Gastroesophageal sphincter (tissue), 3 donors: ENCODE data around the gene C2CD4B.

ENCODE experiments used
- EP300 ChIP-seq: sonication (generic); formaldehyde crosslinking; IDR thresholded peaks from one replicate; pipeline ENCODE4 v1.6.1; 2017; ENCODE audit warnings: antibody characterized with exemption, mild to moderate bottlenecking
- POLR2A ChIP-seq, 2 donors: fragments of 450-650 bp; IDR thresholded peaks; one replicate each; pipeline ENCODE4 v1.6.1; 2017; ENCODE audit warnings: antibody characterized with exemption in 2 of 2, mild to moderate bottlenecking in 2 of 2, moderate library complexity in 1 of 2
- TF ChIP-seq, protein P1 (sequence below), 4 experiments: fragments of 200-600 bp in 2 of 4; fragments of 450-650 bp in 2 of 4; sonication (generic) in 1 of 4; IDR thresholded peaks; one replicate each; pipeline ENCODE4 v1.5.1; 2017 to 2019; ENCODE audit warnings: antibody characterized with exemption in 4 of 4, mild to moderate bottlenecking in 2 of 4, moderate library complexity in 2 of 4

DNA sequence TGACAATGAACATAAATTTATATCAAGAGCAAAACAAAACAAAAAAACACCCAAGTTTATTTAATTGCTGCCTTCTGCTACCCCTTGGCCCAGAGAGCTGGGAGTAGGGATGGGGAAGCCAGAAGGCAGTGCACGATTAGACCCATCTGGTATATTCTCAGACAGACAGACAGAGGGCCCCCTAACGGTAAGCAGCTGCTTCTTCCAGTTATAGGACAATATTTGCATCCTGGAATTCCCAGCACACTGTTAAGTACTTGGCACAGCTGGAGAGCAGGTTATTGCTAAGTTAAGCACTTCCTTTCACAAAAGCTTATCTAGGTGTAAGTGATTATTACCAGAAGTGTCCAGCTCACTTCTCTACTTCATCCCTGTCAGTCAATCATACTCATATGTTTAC lies 39.3 kb downstream of the C2CD4B start:
- TF ChIP-seq, protein P1, sequence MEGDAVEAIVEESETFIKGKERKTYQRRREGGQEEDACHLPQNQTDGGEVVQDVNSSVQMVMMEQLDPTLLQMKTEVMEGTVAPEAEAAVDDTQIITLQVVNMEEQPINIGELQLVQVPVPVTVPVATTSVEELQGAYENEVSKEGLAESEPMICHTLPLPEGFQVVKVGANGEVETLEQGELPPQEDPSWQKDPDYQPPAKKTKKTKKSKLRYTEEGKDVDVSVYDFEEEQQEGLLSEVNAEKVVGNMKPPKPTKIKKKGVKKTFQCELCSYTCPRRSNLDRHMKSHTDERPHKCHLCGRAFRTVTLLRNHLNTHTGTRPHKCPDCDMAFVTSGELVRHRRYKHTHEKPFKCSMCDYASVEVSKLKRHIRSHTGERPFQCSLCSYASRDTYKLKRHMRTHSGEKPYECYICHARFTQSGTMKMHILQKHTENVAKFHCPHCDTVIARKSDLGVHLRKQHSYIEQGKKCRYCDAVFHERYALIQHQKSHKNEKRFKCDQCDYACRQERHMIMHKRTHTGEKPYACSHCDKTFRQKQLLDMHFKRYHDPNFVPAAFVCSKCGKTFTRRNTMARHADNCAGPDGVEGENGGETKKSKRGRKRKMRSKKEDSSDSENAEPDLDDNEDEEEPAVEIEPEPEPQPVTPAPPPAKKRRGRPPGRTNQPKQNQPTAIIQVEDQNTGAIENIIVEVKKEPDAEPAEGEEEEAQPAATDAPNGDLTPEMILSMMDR (IDR thresholded peaks at IDR 0.05) = peak in 1 of 4 experiments; percentile 30
- TF ChIP-seq POLR2A (IDR thresholded peaks at IDR 0.05) = no peak
- TF ChIP-seq EP300 = no peak
